ENCODE results near the gene BLOC1S5. TPM values are rescaled to one million over a fixed set of nuclear protein-coding genes. Genes with fewer than 3 reads are reported as not detected.
"Not testable (repeated sequence)": the region's sequence is repeated elsewhere in the genome, so short reads cannot be mapped to it uniquely, and the experiment has no call there.

The BLOC1S5 gene
- total RNA-seq, 1 donor from 2014 or later, result 10.3 TPM

DNA sequence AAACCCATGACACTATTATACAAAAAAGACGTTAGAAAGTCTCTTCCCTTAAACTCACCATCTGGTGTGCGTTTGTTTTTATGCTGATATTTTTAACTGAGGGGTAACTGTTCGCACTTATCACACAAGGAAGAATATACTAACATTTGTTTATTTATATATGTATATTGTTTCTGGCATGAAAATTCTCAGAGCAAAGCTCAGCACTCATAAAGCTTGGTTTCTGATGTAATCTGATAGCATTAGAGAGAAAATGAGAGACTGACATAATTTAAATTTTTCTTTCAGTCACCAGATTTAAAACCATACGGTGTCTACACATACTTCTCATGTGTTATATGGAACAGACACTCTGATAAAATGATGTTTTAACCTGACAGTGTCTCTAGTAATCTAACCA lies 6.9 kb downstream of the BLOC1S5 start:
- ATAC-seq, result no peak
- intact Hi-C loops (cut with micrococcal nuclease), result no loop called here
- no peak for DNase-seq

DNA sequence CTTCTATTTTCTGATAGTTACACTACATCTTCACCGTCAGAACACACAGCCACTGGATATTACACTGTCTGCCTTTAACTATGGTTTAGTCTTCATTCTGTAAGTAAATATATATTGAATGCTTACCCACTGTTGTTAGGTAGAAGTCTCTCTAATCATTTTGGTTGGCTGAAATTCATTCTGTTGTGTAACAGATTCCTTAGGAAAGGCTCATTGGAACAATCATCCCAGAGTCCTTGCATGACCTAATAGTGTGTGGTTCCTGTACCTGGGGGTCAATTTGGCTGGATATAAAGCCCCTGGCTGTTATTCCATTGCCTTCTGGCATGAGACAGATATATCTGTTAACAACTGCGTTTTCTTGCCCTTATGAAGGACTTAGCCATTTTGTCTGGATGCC lies 9.9 kb downstream of the BLOC1S5 start:
- ATAC-seq (no peak), DNase-seq (no peak)
- intact Hi-C loops (cut with micrococcal nuclease), result no loop called here

DNA sequence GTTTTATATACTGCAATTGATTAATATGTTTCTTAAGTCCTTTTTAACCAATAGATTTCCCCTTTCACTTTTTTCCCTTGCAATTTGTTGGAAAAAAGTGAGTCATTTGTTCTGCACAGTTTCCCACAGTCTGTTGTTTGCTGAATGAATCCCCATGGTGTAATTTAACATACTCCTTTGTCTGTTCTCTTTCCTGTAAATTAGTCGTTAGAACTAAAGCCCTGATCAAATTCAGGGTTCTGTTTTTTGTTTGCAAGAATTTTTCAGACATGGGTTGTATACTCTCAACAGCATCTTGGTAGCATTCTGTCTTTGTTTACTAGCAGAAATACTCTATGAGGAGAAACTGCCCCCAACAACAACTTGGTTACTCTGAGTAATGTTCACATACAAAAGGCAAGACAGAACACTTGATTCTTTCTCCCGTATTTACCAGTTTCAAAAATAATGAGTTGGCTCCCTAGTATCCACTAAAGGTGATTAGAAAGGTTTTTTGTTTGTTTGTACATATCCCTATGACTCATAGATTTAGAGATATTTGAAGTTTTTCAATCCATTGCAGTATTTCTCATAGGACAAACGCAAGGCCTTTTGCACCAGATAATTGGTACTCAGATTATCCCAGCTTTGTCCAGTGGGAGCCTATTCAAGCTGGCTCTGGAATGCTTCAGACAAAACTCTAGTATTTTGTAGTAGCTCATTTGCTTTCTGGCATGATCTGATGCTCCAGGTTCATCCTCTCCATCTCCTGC lies 16.5 kb downstream of the BLOC1S5 start:
- ATAC-seq (no peak), DNase-seq (no peak)
- intact Hi-C loops (cut with micrococcal nuclease), result no loop called here

DNA sequence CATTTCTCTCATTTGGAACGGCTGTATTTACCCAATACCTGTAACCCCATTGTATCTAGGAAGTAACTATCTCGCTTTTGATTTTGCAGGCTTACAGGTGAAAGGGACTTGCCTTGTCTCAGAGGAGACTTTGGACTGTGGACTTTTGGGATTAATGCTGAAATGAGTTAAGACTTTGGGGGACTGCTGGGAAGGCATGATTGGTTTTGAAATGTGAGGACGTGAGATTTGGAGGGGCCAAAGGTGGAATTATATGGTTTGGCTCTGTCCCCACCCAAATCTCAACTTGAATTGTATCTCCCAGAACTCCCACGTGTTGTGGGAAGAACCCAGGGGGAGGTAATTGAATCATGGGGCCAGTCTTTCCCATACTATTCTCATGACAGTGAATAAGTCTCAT lies 18.4 kb downstream of the BLOC1S5 start:
- DNase-seq; ATAC-seq; intact Hi-C loops (cut with micrococcal nuclease): not testable (repeated sequence)

DNA sequence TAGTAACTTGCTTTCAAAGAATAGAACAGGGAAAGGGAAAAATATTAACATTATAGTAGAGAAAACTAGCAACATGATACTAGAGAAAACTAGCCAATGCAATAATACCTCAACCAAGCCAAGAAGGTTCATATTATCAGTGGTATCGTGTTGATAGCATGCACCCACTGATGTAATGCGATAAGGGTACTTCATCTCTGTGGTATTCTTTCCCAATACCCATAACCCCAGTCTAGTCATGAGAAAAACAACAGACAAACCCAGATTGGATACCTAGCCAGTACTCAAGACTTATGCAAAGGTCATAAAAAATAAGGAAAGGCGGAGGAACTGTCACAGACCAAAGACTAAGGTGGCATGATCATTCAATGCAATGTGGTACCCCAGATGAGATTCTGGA lies 21.0 kb downstream of the BLOC1S5 start:
- DNase-seq (no peak), ATAC-seq (no peak)
- intact Hi-C loops (cut with micrococcal nuclease), result no loop called here

DNA sequence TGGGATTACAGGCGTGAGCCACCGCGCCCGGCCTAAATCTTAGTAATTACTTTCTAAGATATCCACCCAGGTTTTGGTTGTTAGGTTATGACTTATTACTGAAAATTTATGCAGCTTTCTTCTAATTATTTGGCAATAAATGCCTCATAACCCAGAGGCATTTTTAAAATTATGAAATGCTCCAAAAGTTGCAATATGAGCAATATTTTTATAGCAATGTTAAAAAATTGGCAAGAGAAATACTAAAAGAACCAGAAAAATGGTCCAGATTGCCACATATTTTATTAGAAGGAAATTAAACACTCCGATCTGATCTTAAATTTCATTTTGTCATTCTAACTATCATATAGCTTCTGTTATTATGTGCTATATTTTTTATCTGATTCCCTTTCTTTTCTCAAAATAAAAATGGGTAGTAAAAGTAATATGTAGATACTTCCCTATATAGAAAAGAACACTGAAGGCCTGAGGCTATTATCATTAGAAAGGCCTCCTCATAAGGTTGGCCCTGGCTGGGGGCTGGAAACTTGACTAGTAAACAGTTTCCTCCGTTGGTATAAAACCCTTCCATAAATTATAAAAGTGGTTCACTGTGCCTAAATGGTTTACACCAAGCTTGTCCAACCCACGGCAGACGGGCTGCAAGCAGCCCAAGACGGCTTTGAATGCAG lies 22.1 kb downstream of the BLOC1S5 start:
- intact Hi-C loops (cut with micrococcal nuclease), result no loop called here
- DNase-seq (no peak), ATAC-seq (no peak)

DNA sequence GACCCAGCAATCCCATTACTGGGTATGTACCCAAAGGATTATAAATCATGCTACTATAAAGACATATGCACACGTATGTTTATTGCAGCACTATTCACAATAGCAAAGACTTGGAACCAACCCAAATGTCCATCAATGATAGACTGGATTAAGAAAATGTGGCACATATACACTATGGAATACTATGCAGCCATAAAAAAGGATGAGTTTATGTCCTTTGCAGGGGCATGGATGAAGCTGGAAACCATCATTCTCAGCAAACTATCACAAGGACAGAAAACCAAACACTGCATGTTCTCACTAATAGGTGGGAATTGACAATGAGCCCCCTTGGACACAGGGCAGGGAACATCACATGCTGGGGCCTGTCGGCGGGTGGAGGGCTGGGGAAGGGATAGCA lies 30.1 kb downstream of the BLOC1S5 start:
- DNase-seq; ATAC-seq; intact Hi-C loops (cut with micrococcal nuclease): not testable (repeated sequence)

DNA sequence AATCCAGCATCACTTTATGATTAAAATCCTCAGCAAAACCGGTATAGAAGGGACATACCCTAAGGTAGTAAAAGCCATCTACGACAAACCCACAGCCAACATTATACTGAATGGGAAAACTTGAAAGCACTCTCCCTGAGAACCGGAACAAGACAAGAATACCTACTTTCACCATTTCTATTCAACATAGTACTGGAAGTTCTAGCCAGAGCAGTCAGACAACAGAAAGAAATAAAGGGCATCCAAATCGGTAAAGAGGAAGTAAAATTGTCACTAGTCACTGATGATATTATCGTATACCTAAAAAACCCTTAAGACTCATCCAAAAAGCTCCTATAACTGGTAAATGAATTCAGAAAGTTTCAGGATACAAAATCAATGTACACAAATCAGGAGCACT lies 33.3 kb downstream of the BLOC1S5 start:
- DNase-seq (no peak), ATAC-seq (no peak)
- intact Hi-C loops (cut with micrococcal nuclease), result no loop called here

DNA sequence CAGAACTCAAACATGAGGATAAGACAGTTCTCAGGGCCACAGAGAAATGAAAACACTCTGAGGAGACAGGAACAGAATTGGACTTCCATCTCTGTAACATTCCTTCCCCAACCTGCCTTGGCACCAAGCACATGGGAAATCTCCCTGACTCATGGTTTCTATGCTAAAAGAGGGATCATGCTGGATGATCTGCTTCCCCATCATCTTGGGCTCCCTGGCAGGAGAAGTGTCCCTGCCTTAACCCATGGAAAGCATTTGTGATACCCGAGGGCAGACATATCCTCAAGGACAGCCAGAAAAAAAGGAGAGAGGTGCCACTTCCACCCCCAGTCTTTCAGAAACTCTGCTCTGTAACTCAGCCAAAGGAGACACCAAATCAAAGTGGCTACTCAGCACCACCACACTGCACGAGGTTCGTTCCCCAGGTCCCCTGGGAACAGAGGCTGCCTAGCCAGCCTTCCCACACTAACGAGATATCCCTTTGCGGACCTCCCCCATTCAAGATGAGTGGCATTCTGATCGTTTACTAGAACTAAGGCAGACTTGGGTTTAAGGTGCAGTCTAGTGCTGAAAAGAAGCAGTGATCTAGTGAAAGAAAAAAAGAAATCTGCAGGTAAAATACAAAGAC lies 34.8 kb downstream of the BLOC1S5 start:
- no peak for DNase-seq
- ATAC-seq, result peak; percentile 53
- intact Hi-C loops (cut with micrococcal nuclease), result no loop called here

DNA sequence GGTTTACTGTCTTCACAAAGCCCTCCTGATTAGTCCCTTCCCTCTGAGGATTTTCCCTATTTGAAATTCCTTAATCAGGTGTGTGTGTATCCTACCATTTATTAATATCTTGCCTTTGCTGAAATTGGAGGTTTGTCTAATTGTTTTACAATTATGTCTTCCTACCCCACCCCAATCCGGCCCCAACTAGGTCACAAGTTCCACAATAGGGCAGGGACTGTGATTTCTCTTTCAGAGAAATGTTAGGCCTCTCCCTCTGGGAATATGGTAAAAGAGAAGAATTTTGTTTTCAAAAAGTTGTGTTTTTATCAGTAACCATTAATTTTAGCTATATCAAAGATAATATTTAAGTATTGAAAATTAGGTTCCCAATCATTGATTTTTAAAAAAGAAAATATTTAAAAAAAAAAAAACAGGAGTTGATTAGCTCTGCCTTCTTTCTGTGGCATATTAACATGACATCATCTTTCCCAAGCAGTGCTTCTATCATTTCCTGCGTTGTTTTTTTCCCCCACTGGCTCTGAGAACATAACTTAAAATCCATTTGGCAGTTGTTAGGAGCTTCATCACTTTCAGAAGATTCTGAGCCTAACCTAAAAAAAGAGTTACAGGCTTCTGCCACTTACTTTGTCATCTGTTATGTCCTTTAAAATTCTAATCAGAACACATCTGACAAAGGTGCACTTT lies 36.1 kb downstream of the BLOC1S5 start:
- ATAC-seq (peak; percentile 80), DNase-seq (no peak)
- intact Hi-C loops (cut with micrococcal nuclease), result no loop called here

DNA sequence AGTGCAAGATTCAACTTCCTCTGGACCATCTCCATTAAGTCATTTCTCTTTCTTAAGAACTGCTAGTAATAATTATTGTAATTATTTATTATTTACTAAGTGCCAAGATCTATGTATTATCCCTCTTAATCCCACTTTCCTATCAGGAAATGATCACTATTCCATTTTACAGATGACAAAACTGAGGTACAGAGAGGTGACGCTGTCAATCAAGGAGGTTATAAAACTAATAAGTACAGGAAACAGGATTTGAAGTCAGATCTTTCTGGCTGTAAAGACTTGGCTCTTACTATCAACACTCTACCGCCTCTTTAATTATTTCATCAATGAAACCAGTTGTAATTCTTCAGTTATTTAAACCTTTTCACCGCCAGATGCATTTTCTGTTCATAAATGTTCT lies 37.4 kb downstream of the BLOC1S5 start:
- intact Hi-C loops (cut with micrococcal nuclease), result no loop called here

DNA sequence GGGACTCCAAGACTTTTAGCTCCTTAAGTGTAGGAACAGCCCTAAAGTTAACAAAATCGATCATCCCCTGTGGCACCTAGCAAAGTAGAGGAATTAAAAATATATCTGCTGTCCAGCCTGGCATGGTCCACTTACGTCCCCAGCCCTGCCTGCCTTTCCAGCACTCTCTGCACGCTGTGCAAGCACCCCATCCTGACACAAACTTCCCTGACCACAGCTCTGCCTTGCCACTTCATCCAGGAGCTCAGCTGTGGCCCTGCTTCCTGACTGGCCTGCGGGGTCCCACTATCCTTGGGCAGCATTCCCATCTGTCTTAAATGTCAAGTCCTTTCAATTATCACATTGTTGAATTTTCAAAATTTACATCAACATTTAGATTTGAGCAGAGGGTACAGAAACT lies 39.0 kb downstream of the BLOC1S5 start:
- intact Hi-C loops (cut with micrococcal nuclease), result no loop called here
- ATAC-seq (no peak), DNase-seq (no peak)

More for the DNA sequence above, 37.4 kb downstream of the BLOC1S5 start:
- ATAC-seq (no peak), DNase-seq (no peak)

DNA sequence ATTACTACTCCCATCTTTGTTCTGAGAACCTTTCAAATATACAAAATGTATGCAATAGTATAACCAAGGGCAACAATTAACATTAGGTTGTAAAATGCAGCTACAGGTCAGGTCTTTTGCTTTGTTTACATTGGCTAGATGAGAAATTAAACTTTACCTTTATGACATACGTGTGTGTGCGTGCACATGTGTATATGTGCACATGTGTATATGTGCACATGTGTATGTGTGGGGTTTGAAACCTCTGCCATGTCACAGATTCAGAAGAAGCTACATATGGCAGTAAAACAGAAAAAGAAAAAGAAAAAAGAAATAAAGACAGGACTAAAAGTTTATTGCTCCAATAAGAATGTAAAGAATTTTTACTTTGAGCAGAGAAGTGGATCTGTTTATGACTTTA lies 40.6 kb downstream of the BLOC1S5 start:
- DNase-seq, result no peak
- intact Hi-C loops (cut with micrococcal nuclease), result no loop called here
- no peak for ATAC-seq

DNA sequence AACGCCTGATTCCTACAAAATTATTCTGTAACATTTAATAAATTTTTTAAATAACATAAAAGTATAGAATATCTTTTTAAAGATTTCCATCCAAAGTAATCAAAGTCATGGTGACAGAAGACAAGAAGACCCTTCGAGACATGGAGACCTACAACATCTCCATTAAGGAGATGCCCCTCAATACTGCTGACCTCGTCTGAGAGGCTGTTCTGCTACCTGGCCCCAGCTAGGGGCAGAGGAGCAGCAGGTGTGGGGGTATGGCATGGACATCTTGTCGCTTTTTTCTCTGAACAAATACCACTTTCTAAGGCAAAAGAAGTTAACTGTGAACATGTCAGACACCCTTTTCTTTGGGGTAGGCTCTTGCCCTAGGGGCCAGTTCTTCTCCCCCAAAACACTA lies 44.1 kb downstream of the BLOC1S5 start:
- no peak for DNase-seq
- intact Hi-C loops (cut with micrococcal nuclease), result no loop called here
- no peak for ATAC-seq

DNA sequence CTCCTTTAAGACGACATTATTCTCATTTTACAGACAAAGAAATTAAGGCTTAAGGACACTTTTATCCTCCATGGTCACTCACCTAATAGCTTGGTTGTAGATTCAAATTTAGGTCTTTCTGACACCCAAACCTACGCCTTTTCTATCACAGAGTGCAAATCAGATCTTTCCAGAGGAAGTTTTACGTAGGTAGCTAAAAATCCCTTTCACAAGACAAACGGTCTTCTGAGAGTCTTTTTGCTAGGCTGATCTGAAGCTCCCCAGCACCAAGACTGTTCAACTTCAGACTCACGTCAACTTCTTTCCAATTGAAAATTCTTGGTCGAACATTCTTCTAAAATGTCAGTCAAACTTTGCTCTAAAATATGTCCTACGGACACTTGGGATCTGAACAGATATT lies 46.5 kb downstream of the BLOC1S5 start:
- no peak for ATAC-seq
- intact Hi-C loops (cut with micrococcal nuclease), result no loop called here
- no peak for DNase-seq

DNA sequence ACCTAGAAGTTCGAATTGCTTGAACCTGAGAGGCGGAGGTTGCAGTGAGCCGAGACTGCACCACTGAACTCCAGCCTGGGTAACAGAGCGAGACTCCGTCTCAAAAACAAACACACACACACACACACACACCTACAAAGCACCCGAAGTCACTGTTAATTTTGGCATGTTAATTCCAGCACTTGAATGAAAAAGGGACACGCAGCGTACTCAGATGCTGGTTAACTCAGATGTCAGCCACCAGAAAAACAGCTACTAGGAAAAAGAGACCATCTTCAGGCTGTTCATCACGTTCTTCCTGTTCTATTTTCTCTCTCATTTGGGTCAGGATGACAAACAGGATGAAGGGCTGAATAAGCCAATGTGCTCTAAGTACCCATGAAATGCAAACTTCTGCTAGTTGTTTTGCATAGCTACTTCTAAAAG lies 46.9 kb downstream of the BLOC1S5 start:
- no peak for ATAC-seq
- intact Hi-C loops (cut with micrococcal nuclease), result no loop called here
- DNase-seq, result no peak

DNA sequence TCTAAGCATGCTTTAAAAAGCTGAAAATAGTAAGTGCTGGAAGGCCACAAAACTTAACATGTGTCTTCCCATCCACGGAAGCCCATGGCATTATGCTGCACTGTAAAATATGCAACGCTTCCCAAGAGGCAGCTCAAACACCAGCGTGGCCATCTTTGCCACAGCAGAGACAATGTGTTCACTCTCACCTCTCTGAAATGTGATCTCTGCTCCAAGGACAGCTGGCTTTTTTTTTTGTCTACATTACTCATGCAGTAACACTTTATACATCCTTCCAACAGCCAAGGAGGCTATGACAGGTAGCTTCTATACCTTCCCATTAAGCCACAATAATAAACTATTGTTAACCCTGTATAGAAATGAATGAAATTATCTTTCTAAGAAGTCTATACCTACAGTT lies 49.2 kb downstream of the BLOC1S5 start:
- no peak for DNase-seq
- ATAC-seq, result peak; percentile 41
- intact Hi-C loops (cut with micrococcal nuclease), result no loop called here

DNA sequence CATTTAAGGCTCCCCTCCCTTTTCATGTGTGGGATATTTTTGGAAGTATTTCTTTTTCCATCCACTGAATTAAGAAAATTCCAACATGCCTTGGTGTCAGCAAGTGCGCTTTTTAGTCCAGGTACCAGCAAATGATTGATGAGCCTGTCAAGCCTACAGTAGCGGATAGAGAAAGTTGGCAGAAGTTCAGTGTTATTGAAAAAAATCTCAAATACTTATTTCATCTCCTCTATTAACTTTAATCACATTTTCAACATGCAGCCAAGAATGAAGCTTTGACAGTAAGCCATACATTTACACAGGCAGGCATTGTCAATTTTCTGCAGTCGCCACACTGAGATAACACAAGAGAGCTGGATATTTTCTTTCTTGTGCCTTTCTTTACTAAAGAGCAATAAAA lies 50.4 kb downstream of the BLOC1S5 start:
- ATAC-seq (no peak), DNase-seq (no peak)
- intact Hi-C loops (cut with micrococcal nuclease), result no loop called here

DNA sequence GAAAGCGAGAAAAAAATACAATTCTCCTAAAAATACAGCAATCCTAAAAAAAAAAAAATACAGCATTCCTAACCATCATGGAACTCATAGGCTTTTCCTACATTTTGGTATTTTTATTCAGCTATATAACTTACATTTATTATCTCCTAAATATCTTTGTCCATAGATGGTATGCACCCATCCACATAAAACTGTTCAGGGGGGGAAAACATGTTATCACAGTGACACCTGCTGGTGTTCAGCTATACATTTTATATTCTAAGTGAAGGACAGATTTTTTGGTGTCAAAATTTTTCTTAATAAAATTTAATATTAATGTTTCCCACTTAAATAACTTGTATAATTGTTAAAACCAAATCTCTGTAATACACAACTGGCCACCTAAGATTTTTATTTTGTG lies 58.0 kb downstream of the BLOC1S5 start:
- intact Hi-C loops (cut with micrococcal nuclease), result loop anchor here (10.0 kb wide), 1 partner anchor 101 kb away; no protein-coding TSS in a partner anchor
- DNase-seq (no peak), ATAC-seq (peak; percentile 70)

DNA sequence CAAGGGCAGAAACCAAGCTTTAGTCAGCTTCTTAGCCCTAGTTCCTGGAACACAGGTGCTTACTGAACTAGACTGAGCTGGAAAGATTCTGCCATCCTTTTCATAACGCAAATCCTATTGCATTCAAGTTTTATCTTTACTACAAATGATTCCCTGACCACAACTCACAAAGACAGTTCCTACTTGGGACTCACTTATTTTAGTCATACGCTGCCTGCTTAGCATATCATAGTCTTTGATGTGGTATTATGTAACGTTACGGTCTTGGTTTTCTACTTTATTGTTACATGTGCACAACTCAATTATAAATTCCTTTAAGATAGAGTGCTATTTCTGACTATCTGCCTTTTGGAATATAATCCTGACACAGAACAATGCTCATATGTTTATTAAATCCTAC lies 59.1 kb downstream of the BLOC1S5 start:
- ATAC-seq, result no peak
- intact Hi-C loops (cut with micrococcal nuclease), result loop anchor here (10.0 kb wide), 1 partner anchor 100 kb away; no protein-coding TSS in a partner anchor

More for the DNA sequence above, 59.1 kb downstream of the BLOC1S5 start:
- DNase-seq, result no peak

All from left ventricle myocardium superior (tissue), 1 donor.